Hematopoietic multipotent progenitor cell treated with erythropoietin and hydrocortisone succinate and interleukin-3 and kit ligand, for 15 days (in vitro differentiated cells): ENCODE data around the gene VMAC.

ENCODE experiments used
- DNase-seq: peaks from one replicate; pipeline ENCODE4 v3.0.0-alpha.2; 2015; ENCODE audit warnings: low spot score

VMAC gene

GRCh38 chr19:5903624-5904351 is 884 bp upstream of the VMAC start, which contains the start of gene NDUFA11:
Gene NDUFA11 (minus strand): TSS chr19:5903790. CDS start chr19:5903708, 82 bp downstream.
- peak; percentile 96 for DNase-seq

GRCh38 chr19:5905114-5905778 is 574 bp downstream of the VMAC start:
- no peak for DNase-seq

- DNase-seq = no peak
Observed at GRCh38 chr19:5907241-5907640, 2.6 kb downstream of the VMAC start.

GRCh38 chr19:5908773-5909442 is 4.2 kb downstream of the VMAC start:
- no peak for DNase-seq

- no peak for DNase-seq
Observed at GRCh38 chr19:5910638-5910907, 5.9 kb downstream of the VMAC start.

GRCh38 chr19:5911366-5911765 is 6.7 kb downstream of the VMAC start:
- no peak for DNase-seq

GRCh38 chr19:5913739-5914357 is 9.2 kb downstream of the VMAC start, which contains the start of gene CAPS:
Gene CAPS (plus strand): TSS chr19:5914254. CDS start chr19:5914407, 153 bp downstream.
- DNase-seq = no peak

GRCh38 chr19:5914358-5914774 is 9.7 kb downstream of the VMAC start:
- DNase-seq = no peak

GRCh38 chr19:5914946-5915781 is 10.5 kb downstream of the VMAC start:
- DNase-seq = no peak

GRCh38 chr19:5915782-5916165 is 11.1 kb downstream of the VMAC start:
- no peak for DNase-seq

GRCh38 chr19:5916181-5916708 is 11.6 kb downstream of the VMAC start:
- no peak for DNase-seq

- DNase-seq = no peak
Observed at GRCh38 chr19:5917431-5918107, 12.9 kb downstream of the VMAC start.

GRCh38 chr19:5918463-5919079 is 13.9 kb downstream of the VMAC start:
- no peak for DNase-seq

- DNase-seq = no peak
Observed at GRCh38 chr19:5921516-5922160, 17.0 kb downstream of the VMAC start.

GRCh38 chr19:5922161-5922545 is 17.5 kb downstream of the VMAC start:
- no peak for DNase-seq

- no peak for DNase-seq
Observed at GRCh38 chr19:5923356-5923755, 18.7 kb downstream of the VMAC start.

GRCh38 chr19:5925830-5926427 is 21.3 kb downstream of the VMAC start:
- no peak for DNase-seq

- no peak for DNase-seq
Observed at GRCh38 chr19:5926641-5927440, 22.2 kb downstream of the VMAC start.

GRCh38 chr19:5927441-5927821 is 22.8 kb downstream of the VMAC start:
- DNase-seq = no peak
